GM19240 (cell line): ENCODE measurements around the gene CLMN.
A peak's percentile ranks its signal among the peaks of the same experiment; 100 is the strongest.

ENCODE experiments used
- DNase-seq: peaks from one replicate; pipeline ENCODE4 v3.0.0; 2011; ENCODE audit warnings: low spot score; ENCODE audit not compliant: insufficient read length

CLMN gene

DNA sequence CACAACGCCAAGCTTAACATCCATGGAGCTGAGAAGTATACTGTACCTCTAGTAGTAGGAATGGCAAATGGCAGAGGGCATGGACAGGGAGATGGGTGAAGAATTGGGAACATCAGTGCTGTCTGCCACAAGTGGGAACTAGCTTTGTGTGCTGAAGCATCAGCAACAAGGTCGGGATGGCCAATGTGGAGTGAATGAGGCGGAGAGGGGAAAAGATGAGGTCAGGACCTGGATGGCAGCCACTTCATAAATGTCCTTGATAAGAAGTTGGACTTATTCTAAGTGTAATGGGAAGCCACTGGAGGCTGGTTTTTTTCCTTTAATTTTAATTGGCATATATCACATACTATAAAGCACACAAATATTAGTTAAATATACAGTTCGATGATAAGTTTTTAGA, 21.9 kb upstream of the CLMN start:
- DNase-seq = no peak

DNA sequence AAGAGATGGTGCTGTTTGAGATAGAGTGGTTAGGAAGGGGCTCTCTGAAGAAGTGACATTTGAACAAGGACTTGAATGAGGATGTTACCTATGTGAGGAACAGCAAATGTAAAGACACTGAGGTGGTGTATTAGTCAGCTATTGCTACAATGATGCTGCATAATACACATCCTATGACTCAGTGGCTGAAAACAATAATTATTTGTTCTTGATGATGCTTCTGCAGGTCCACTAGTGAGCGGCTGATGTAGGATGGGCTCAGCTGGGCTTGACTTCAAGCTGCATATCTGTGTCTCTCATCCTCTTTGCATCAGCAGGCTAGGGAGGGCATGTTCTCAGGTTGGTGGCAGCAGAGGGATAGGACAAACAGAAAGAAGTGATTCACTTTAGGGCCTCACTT, 21.4 kb upstream of the CLMN start:
- DNase-seq = no peak

DNA sequence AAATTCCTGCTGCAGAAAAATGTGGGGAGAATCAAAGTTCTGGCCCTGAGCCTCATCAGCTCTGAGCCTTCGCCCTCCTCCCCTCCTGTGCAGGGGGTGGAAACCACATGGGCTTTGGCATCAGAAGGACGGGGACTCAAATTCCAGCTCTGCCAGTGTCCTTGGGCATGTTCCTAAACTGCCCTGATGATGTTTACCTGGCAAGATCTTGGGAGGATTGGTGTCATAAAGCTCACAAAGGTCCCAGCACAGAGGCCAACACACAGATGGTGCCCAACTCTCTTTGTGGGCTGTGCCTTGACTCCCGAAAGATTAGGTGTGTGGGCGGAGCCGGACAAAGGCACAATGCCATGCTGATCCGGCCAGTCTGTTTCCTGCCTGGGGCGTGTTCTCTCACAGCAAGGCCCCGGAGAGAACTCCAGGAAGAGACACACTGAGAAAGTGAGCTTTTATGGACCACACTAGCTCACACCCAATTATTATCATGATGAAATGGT, 20.5 kb upstream of the CLMN start:
- DNase-seq = no peak

- DNase-seq = no peak
Measured at GRCh38 chr14:95339301-95339865, 19.7 kb upstream of the CLMN start.

- no peak for DNase-seq
Measured at GRCh38 chr14:95338436-95338835, 18.7 kb upstream of the CLMN start.

- no peak for DNase-seq
Measured at GRCh38 chr14:95337041-95337595, 17.4 kb upstream of the CLMN start.

- no peak for DNase-seq
Measured at GRCh38 chr14:95336192-95336760, 16.6 kb upstream of the CLMN start.

DNA sequence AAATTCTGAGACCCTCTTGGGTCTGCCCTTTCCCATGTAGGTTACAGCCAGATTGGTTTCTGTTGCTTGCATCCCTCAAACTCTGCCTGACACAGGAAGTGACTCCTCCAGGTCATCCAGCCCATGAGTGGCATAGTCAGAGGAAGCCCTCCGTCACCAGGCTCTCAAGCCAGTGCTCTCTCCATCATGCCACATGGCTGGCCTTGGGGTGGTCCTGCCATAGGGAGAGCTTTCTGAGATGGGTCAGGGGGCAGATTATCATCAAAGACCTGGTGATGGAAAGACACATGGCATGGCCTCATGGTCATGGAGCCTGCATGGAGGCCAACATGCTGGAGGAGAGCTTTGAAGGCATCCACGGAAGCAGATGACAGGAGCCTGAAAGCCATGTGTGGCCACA, 15.4 kb upstream of the CLMN start:
- no peak for DNase-seq

DNA sequence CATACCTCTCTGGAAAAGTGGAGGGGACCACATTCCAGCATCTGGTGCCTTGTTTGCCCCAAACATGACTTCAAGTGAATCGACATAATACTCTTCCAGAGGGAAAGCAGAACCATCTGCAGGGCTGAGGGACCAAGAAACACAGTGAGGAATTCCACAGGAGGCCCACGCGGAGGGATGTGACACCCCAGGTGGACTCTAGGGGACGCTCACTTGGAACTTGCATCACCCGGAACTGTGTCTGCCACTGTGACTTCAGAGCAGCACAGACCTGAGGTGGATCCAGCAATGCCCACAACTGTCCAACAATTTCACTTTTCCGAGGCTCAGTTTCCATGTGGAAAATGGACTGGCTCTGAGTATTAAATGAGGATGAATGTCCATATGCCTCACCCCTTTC, 14.3 kb upstream of the CLMN start:
- no peak for DNase-seq

DNA sequence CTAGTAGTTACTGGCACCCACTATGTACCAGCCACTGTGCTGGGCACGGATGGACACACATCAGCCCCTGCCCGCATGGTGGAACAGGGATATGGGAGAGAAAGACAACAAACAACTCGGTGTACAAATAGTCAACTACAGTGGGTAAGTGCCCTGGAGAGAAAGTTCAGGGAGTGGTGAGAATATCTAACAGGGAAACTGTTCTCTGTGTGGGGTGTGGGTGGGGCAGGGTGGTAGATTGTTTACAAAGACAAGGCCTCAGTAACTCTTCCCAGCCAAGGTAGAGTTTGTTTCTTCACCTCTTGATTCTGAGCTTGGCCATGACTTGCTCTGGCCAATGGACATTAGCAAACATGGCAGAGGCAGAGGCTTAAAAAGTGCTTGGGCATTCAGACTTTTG, 12.9 kb upstream of the CLMN start:
- no peak for DNase-seq

DNA sequence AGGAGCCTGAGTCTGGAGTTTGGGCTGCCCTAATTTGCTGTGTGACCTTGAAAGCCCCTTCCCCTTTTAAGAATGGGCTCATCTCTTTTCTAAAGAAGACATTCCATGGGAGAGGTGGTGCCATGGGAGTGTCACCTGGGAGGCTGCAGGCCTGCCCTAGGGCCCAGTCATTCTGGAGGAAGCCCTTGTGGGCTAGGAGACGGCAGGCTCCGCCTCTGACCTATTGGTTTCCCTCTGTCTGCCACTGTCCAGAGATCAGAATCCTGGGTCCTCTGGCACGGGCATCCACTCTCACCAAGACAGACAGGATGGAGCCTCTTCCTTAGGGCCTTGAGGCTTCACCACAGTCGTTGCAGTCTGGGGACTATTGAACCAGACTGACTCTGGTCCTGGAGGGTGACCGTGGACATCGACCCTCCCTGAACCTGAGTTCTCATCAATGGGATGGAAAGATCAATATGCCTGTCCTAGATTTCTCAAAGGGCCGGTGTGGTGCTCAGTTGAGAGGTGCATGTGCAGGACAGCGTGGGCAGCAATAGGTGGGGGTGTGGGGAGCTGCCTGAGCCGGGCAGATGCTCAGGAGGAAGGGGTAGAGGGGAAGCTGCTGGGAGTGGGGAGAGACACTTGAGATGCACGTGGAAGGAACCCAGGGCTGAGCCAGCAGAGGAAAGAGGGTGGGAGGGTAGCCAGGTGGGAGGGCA, 12.2 kb upstream of the CLMN start:
- DNase-seq = no peak

GRCh38 chr14:95330591-95331370, 11.1 kb upstream of the CLMN start:
- DNase-seq = no peak

DNA sequence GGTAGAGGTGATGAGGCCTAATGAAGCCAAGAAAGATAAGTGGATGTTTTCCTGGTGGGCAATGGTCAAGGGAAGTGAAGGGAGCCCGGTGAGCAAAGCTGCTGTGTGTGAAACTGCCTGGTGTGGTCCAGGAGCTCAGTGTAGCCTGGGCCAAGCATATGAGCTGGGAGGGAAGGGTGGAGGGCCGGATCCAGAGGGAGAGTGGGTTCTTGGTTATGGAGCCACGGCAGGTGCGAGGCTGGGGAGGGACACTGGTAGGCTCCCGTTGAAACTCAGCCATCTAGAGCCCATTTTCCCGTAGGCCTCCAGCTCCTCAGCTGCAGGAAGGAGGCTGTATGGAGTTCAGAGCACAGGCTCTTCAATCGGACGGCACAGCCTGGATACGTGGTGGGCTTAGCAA, 10.2 kb upstream of the CLMN start:
- no peak for DNase-seq

DNA sequence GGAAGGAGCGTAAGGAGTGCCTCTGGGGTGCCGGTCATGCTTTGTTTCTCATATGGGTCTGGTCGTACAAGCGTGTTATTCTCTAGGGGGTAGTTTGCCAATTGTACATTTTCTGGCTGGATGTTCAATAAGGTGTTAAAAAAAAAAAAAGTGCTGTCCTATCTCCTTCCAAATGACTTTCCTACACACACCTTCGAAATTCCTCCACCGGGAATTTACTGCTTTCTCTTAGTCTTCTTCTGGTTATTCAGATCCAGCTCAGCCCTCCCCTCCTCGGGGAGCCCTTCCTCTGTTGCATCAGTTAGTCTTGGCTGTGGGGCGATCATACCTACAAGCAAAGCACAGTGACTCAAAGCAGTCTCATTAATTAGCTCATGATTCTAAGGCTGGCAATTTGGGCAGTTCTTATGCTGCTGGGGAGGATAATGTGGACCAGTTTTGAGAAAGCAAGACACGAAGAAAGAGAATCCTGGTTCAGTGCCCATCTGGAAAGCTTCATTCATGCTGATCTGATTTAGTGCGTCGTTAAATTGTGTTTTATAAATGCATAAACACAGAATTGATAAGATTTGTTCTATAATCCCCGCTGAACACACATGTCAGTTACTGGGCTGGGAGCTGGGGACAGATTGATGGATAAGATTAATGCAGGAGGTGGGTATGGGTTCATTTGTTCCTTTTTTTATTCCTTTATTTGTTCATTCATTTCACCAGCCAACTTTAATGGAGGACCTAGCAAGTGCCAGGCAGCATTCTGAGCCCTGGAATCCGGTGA, 9.2 kb upstream of the CLMN start:
- no peak for DNase-seq

- DNase-seq = peak; percentile 74
Measured at GRCh38 chr14:95327558-95328374, 8.1 kb upstream of the CLMN start.

DNA sequence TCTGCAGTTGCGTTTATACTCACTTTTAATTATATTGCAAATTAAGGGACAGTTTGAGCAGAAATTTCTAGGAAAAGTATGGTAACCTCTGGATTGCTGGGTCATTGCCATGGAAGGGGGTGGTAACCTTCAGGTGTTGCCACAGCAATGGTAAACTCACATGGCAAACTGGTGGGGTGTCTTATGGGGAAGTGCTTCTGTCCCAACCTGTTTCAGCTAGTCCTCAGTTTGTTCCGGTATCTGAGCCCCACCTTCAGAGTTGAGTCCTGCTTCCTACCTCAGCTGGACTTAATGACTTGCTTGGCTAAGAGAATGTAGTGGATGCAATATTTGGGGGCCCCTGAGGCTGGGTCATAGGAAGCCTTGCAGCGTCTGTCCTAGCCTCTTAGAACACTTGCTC, 7.3 kb upstream of the CLMN start:
- DNase-seq = peak; percentile 32

GRCh38 chr14:95323917-95324316, 4.2 kb upstream of the CLMN start:
- no peak for DNase-seq

DNA sequence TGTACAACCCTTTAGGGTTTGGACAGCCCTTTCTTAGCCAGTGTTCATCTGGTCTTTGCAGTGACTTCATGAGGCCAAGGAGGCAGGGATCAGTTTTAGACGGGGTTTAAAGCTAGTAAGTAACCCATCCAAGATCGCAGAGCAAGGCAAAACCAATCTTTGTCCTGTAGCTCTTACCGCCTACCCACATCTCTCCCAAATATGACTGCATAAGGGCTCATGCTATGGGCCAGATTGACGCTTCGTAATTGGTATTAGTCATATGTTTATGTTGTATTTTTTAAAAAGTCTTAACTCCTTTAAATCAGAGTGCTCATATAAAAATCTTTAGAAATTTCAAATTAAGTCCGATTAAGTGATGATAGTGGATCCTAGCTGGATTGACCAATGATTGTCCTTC, 3.7 kb upstream of the CLMN start:
- no peak for DNase-seq

- DNase-seq = no peak
Measured at GRCh38 chr14:95322651-95323050, 2.9 kb upstream of the CLMN start.
